Right lobe of liver (tissue), 6 donors: ENCODE data around the gene SNRNP35. TPM values are rescaled to one million over a fixed set of nuclear protein-coding genes. Genes with fewer than 3 reads are reported as not detected.
"Not testable (repeated sequence)": the region's sequence is repeated elsewhere in the genome, so short reads cannot be mapped to it uniquely, and the experiment has no call there.

ENCODE experiments used
- ATAC-seq, 4 donors: fragments of 200-7000 bp; cut with Tn5 transposase; one replicate each; pipeline ENCODE4 v1.9.1; 2020; ENCODE audit warnings: mild to moderate bottlenecking in 4 of 4, moderate library complexity in 4 of 4
- DNase-seq, 3 donors: peaks; one replicate each; pipeline ENCODE4 v3.0.0-alpha.2; 2020
- H3K27ac ChIP-seq, 3 donors: fragments of 200-600 bp; one replicate each; pipeline ENCODE4 v1.8.0; 2022
- H3K27me3 ChIP-seq, 2 donors: fragments of 200-600 bp; one replicate each; pipeline ENCODE4 v1.8.0; 2022
- H3K36me3 ChIP-seq, 4 donors: fragments of 200-600 bp; sonication (generic) in 1 of 4; one replicate each; pipeline versions ENCODE4 v1.5.1 to v1.8.0; 2017 to 2022; ENCODE audit warnings: control low read depth in 1 of 4
- H3K4me1 ChIP-seq, 4 donors: fragments of 200-600 bp; sonication (generic) in 1 of 4; one replicate each; pipeline versions ENCODE4 v1.5.1 to v1.8.0; 2017 to 2022; ENCODE audit warnings: control low read depth in 1 of 4
- H3K4me3 ChIP-seq, 3 donors: fragments of 200-600 bp; one replicate each; pipeline ENCODE4 v1.8.0; 2022
- H3K9me3 ChIP-seq, 4 donors: fragments of 200-600 bp; sonication (generic) in 1 of 4; one replicate each; pipeline versions ENCODE4 v1.5.1 to v1.8.0; 2017 to 2022; ENCODE audit warnings: control low read depth in 1 of 4
- CTCF ChIP-seq, 4 donors: fragments of 200-600 bp in 3 of 4; fragments of 450-650 bp in 1 of 4; IDR thresholded peaks; one replicate each; pipeline versions ENCODE4 v1.5.1 to v1.8.0; 2016 to 2022; ENCODE audit warnings: antibody characterized with exemption in 4 of 4, mild to moderate bottlenecking in 2 of 4
- POLR2A ChIP-seq: fragments of 450-650 bp; IDR thresholded peaks from one replicate; pipeline ENCODE4 v1.6.1; 2017; ENCODE audit warnings: antibody characterized with exemption, mild to moderate bottlenecking
- WGBS: methylation state at CpG from one replicate; pipeline ENCODE4 v1.1.6; 2018; ENCODE audit warnings: low coverage, low lambda C conversion rate; ENCODE audit not compliant: insufficient coverage; ENCODE audit errors: missing lambda C conversion rate; 5-methylcytosine and 5-hydroxymethylcytosine counted together
- intact Hi-C, 2 donors: fragments of 100-400 bp; cut with DNase I; formaldehyde crosslinking; loops; one replicate each; pipeline versions ENCODE4 v1.11.2 to v1.14.1; 2022
- total RNA-seq, 6 experiments: library from RNA; depleted of rRNA in 2 of 6; stranded (reverse); fragments of >200 nt in 2 of 6; fragmentation: NEBNext Ultra II Directional in 3 of 6; extraction: Animal tissue kit (Norgen Biotek cat#: 25700) in 3 of 6; gene quantifications; one replicate each; pipeline versions ENCODE4 v1.1.0 to v1.2.4, GENCODE V29; 2016 to 2023
- donor health status: DM: no; HTN: yes; CAD: no.
- donor health status: DM: no; HTN: no; CAD: no.
- donor health status: DM: no; HTN: no; CAD: no.
- donor health status: DM: no; HTN: yes; CAD: no.
- donor health status: DM: no; HTN: yes; CAD: no.

SNRNP35 gene
- total RNA-seq, 6 experiments from 2014 or later: 7.8 to 10.3 (median 9.5) TPM

DNA sequence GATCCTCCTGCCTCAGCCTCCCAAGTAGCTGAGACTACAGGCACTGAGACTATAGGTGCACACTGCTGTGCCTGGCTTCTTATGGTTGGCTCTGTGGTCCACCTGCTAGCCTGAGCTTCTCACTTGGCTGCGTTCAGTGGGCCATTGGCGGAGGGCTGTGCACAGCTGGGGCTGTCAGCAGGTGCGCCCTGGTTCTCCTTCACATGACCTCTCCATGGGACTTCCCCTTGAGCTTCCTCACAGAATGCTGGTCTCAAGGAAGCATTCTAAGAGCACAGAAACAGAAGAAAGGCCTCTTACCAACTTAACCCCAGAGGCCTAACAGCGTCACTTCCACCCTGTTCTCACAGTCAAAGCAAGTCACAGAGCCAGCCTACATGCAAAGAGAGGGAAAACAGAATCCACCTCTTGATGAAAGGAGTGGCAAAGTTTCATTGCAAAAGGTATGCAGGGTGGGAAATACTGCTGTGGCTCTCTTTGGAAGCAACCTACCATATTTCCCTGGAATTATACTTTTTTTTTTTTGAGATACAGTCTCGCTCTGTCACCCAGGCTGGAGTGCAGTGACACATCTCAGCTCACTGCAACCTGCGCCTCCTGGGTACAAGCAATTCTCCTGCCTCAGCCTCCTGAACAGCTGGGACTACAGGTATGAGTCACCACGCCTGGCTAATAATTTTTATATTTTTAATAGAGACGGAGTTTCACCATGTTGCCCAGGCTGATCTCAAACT lies 30.7 kb upstream of the SNRNP35 start:
- peaks cover 0 to 16% (median 2%) of the 10 kb centered on the region in 4 donors for H3K36me3 ChIP-seq
- H3K27ac ChIP-seq: no peak overlapping the region
- TF ChIP-seq CTCF (IDR thresholded peaks at IDR 0.05): no peak
- TF ChIP-seq POLR2A: no peak
- WGBS: 93% methylated on average over 4 of the region's 8 CpGs
- no peak for DNase-seq
- H3K4me1 ChIP-seq: no peaks in the 10 kb centered on the region
- intact Hi-C loops: no loop called here
- ATAC-seq: peak in 1 of 4 donors; percentile 11
- H3K9me3 ChIP-seq: no peaks in the 10 kb centered on the region
- H3K4me3 ChIP-seq: no peak overlapping the region
- no peaks in the 10 kb centered on the region for H3K27me3 ChIP-seq

- DNase-seq (no peak), ATAC-seq (no peak)
- peaks cover 0 to 8% (median 2%) of the 10 kb centered on the region in 4 donors for H3K36me3 ChIP-seq
- no peak for TF ChIP-seq POLR2A
- H3K9me3 ChIP-seq: no peaks in the 10 kb centered on the region
- 87% methylated on average over 5 of the region's 6 CpGs for WGBS
- no peaks in the 10 kb centered on the region for H3K4me1 ChIP-seq
- no peak overlapping the region for H3K27ac ChIP-seq
- intact Hi-C loops: no loop called here
- H3K27me3 ChIP-seq: no peaks in the 10 kb centered on the region
- no peak overlapping the region for H3K4me3 ChIP-seq
Observed at GRCh38 chr12:123428591-123428990, 29.3 kb upstream of the SNRNP35 start.

DNA sequence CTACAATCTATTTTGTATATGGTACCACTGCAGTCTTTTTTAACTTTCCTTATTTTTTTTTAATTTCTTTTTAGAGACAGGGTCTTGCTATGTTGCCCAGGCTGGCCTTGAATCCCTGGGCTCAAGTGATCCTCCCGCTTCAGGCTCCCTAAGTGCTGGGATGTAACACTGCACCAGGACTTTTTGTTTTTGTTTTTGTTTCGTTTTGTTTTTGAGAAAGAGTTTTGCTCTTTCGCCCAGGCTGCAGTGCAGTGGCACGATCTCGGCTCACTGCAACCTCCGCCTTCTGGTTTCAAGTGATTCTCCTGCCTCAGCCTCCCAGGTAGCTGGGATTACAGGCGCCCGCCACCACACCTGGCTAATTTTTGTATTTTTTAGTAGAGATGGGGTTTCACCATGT lies 28.8 kb upstream of the SNRNP35 start:
- intact Hi-C loops, DNase-seq, H3K27ac ChIP-seq, ATAC-seq, H3K36me3 ChIP-seq, H3K4me3 ChIP-seq, H3K9me3 ChIP-seq, H3K4me1 ChIP-seq, H3K27me3 ChIP-seq: not testable (repeated sequence)
- no CpG with 5 or more reads among the region's 8 CpGs for WGBS

- DNase-seq, H3K4me1 ChIP-seq, H3K27ac ChIP-seq, H3K9me3 ChIP-seq, H3K4me3 ChIP-seq, H3K36me3 ChIP-seq, intact Hi-C loops, H3K27me3 ChIP-seq: not testable (repeated sequence)
- ATAC-seq: peak in 1 of 4 donors; percentile 2
- WGBS: 61% methylated on average over 15 of the region's 15 CpGs
Observed at GRCh38 chr12:123431951-123432817, 25.8 kb upstream of the SNRNP35 start.

DNA sequence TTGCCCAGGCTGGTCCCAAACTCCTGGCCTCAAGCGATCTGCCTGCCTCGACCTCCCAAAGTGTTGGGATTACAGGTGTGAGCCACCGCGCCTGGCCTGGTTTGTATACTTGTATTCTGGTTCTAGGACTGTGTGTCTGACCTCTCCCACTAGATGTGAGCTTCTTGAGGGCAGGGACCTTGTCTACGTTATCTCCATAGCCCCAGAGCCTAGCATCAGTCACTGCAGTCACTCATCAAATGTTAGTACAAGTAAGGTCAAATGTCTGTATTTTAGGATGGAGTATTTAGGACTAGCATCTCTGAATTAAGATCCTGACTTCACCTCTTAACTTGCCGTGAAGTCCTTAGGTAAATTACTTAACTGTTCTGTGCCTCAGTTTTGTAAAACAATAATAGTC lies 24.3 kb upstream of the SNRNP35 start:
- Histone ChIP-seq H3K4me1 (peaks cover 0 to 10% (median 0%) of the 10 kb centered on the region in 4 donors), H3K27ac (no peak overlapping the region)
- 87% methylated on average over 4 of the region's 6 CpGs for WGBS

More for the DNA sequence above, 24.3 kb upstream of the SNRNP35 start:
- H3K4me3 ChIP-seq: no peak overlapping the region
- H3K27me3 ChIP-seq: no peaks in the 10 kb centered on the region
- intact Hi-C loops: no loop called here
- DNase-seq (no peak), ATAC-seq (no peak)
- peaks cover 0 to 4% (median 2%) of the 10 kb centered on the region in 4 donors for H3K36me3 ChIP-seq
- no peaks in the 10 kb centered on the region for H3K9me3 ChIP-seq
- no peak for TF ChIP-seq POLR2A
- TF ChIP-seq CTCF (IDR thresholded peaks at IDR 0.05): no peak
